ENCODE data around the gene TGIF2.

TGIF2 gene

GRCh38 chr20:36573103-36573797, at the start of gene TGIF2:
TSS of gene TGIF2 (plus strand) at chr20:36573597. CDS start at chr20:36578775, 5,178 bp downstream.
- in situ Hi-C loops (cut with MboI; ENCODE audit: low sequenced_read_pairs), result no loop called here

- in situ Hi-C loops (cut with MboI; ENCODE audit: low sequenced_read_pairs), result no loop called here
Measured at GRCh38 chr20:36525620-36526365, 47.6 kb upstream of the TGIF2 start.

GRCh38 chr20:36526521-36527011, 46.8 kb upstream of the TGIF2 start:
- in situ Hi-C loops (cut with MboI; ENCODE audit: low sequenced_read_pairs), result no loop called here

- in situ Hi-C loops (cut with MboI; ENCODE audit: low sequenced_read_pairs), result no loop called here
Measured at GRCh38 chr20:36527331-36528125, 45.9 kb upstream of the TGIF2 start.

GRCh38 chr20:36528176-36528874, 45.1 kb upstream of the TGIF2 start:
- in situ Hi-C loops (cut with MboI; ENCODE audit: low sequenced_read_pairs), result no loop called here

- in situ Hi-C loops (cut with MboI; ENCODE audit: low sequenced_read_pairs), result no loop called here
Measured at GRCh38 chr20:36528875-36529417, 44.5 kb upstream of the TGIF2 start.

- in situ Hi-C loops (cut with MboI; ENCODE audit: low sequenced_read_pairs), result no loop called here
Measured at GRCh38 chr20:36532388-36532787, 41.0 kb upstream of the TGIF2 start.

GRCh38 chr20:36532822-36533221, 40.6 kb upstream of the TGIF2 start:
- in situ Hi-C loops (cut with MboI; ENCODE audit: low sequenced_read_pairs), result no loop called here

GRCh38 chr20:36538026-36538722, 35.2 kb upstream of the TGIF2 start:
- in situ Hi-C loops (cut with MboI; ENCODE audit: low sequenced_read_pairs), result no loop called here

GRCh38 chr20:36540551-36541211, 32.7 kb upstream of the TGIF2 start:
- in situ Hi-C loops (cut with MboI; ENCODE audit: low sequenced_read_pairs), result no loop called here

GRCh38 chr20:36541227-36541767, 32.1 kb upstream of the TGIF2 start, which contains the start of gene MYL9:
TSS of gene MYL9 (plus strand) at chr20:36541519. CDS start at chr20:36544885, 3,366 bp downstream.
- in situ Hi-C loops (cut with MboI; ENCODE audit: low sequenced_read_pairs), result no loop called here

- in situ Hi-C loops (cut with MboI; ENCODE audit: low sequenced_read_pairs), result no loop called here
Measured at GRCh38 chr20:36541768-36542488, 31.5 kb upstream of the TGIF2 start.

GRCh38 chr20:36542516-36543183, 30.7 kb upstream of the TGIF2 start:
- in situ Hi-C loops (cut with MboI; ENCODE audit: low sequenced_read_pairs), result no loop called here

- in situ Hi-C loops (cut with MboI; ENCODE audit: low sequenced_read_pairs), result no loop called here
Measured at GRCh38 chr20:36543184-36544133, 29.9 kb upstream of the TGIF2 start.

GRCh38 chr20:36544134-36545018, 29.0 kb upstream of the TGIF2 start:
- in situ Hi-C loops (cut with MboI; ENCODE audit: low sequenced_read_pairs), result no loop called here
